Liver (tissue), 9 donors: ENCODE measurements around the gene ANO8. TPM values are rescaled to one million over a fixed set of nuclear protein-coding genes. Genes with fewer than 3 reads are reported as not detected.

ENCODE experiments used
- DNase-seq: peaks from one replicate; pipeline ENCODE4 v3.0.0-alpha.2; 2017; ENCODE audit warnings: low spot score
- H3K27ac ChIP-seq, 2 donors: one replicate each; pipeline ENCODE4 v1.7.0; 2013; ENCODE audit warnings: inconsistent platforms in 2 of 2, low read length in 2 of 2, control low read depth in 1 of 2, low read depth in 1 of 2, mild to moderate bottlenecking in 1 of 2
- H3K27me3 ChIP-seq, 4 donors: one replicate each; pipeline versions ENCODE4 v1.6.1 to v1.7.0; 2013; ENCODE audit warnings: low read length in 3 of 4, inconsistent platforms in 1 of 4, mild to moderate bottlenecking in 1 of 4, moderate library complexity in 1 of 4; ENCODE audit not compliant: control insufficient read depth in 4 of 4, insufficient read depth in 4 of 4
- H3K36me3 ChIP-seq, 4 donors: one replicate each; pipeline versions ENCODE4 v1.6.1 to v1.7.0; 2013; ENCODE audit warnings: low read length in 3 of 4, mild to moderate bottlenecking in 3 of 4, low read depth in 1 of 4, moderate library complexity in 1 of 4; ENCODE audit not compliant: control insufficient read depth in 4 of 4, insufficient read depth in 3 of 4
- H3K4me1 ChIP-seq, 4 donors: one replicate each; pipeline versions ENCODE4 v1.6.1 to v1.7.0; 2013; ENCODE audit warnings: low read length in 3 of 4, mild to moderate bottlenecking in 3 of 4, moderate library complexity in 1 of 4; ENCODE audit not compliant: control insufficient read depth in 4 of 4, insufficient read depth in 4 of 4
- H3K4me3 ChIP-seq, 3 donors: one replicate each; pipeline versions ENCODE4 v1.6.1 to v1.7.0; 2013; ENCODE audit warnings: low read length in 3 of 3, control low read depth in 1 of 3, low read depth in 1 of 3, mild to moderate bottlenecking in 1 of 3
- H3K9ac ChIP-seq, 2 donors: one replicate each; pipeline ENCODE4 v1.7.0; 2013; ENCODE audit warnings: low read length in 2 of 2, mild to moderate bottlenecking in 2 of 2, moderate library complexity in 2 of 2, control low read depth in 1 of 2, low read depth in 1 of 2
- H3K9me3 ChIP-seq, 4 donors: one replicate each; pipeline versions ENCODE4 v1.6.1 to v1.7.0; 2013; ENCODE audit warnings: low read length in 3 of 4; ENCODE audit not compliant: control insufficient read depth in 4 of 4
- EGR1 ChIP-seq, 2 donors: IDR thresholded peaks; 2 replicates each; pipeline ENCODE4 v1.6.1; 2016 to 2018; ENCODE audit warnings: antibody characterized with exemption in 2 of 2, low read depth in 2 of 2
- FOXA1 ChIP-seq: IDR thresholded peaks from 2 replicates; pipeline ENCODE4 v1.6.1; 2016; ENCODE audit warnings: antibody characterized with exemption
- FOXA2 ChIP-seq: IDR thresholded peaks from 2 replicates; pipeline ENCODE4 v1.6.1; 2016; ENCODE audit warnings: antibody characterized with exemption
- GABPA ChIP-seq, 2 donors: IDR thresholded peaks in 1 of 2; conservative IDR thresholded peaks in 1 of 2; 2 replicates each; pipeline ENCODE4 v1.6.1; 2016; ENCODE audit warnings: antibody characterized with exemption in 2 of 2, mild to moderate bottlenecking in 1 of 2, moderate library complexity in 1 of 2
- HNF4A ChIP-seq, 2 donors: conservative IDR thresholded peaks; 2 replicates each; pipeline ENCODE4 v1.6.1; 2016; ENCODE audit warnings: antibody characterized with exemption in 2 of 2, mild to moderate bottlenecking in 2 of 2
- HNF4G ChIP-seq: IDR thresholded peaks from 2 replicates; pipeline ENCODE4 v1.6.1; 2016; ENCODE audit warnings: antibody characterized with exemption
- JUND ChIP-seq, 2 donors: IDR thresholded peaks; 2 replicates each; pipeline ENCODE4 v1.6.1; 2016; ENCODE audit warnings: antibody characterized with exemption in 2 of 2
- NR2F2 ChIP-seq: IDR thresholded peaks from 2 replicates; pipeline ENCODE4 v1.6.1; 2016; ENCODE audit warnings: antibody characterized with exemption
- RAD21 ChIP-seq, 2 donors: IDR thresholded peaks; 2 replicates each; pipeline ENCODE4 v1.6.1; 2016; ENCODE audit warnings: antibody characterized with exemption in 2 of 2, mild to moderate bottlenecking in 2 of 2
- RXRA ChIP-seq, 2 donors: IDR thresholded peaks; 2 replicates each; pipeline ENCODE4 v1.6.1; 2017 to 2018; ENCODE audit warnings: antibody characterized with exemption in 2 of 2, mild to moderate bottlenecking in 1 of 2
- TAF1 ChIP-seq: conservative IDR thresholded peaks from 2 replicates; pipeline ENCODE4 v1.6.1; 2016; ENCODE audit warnings: antibody characterized with exemption, mild to moderate bottlenecking
- WGBS: extraction: QIAGEN DNeasy Blood & Tissue Kit; methylation state at CpG from one replicate; pipeline ENCODE4 v1.1.7; 2013; 5-methylcytosine and 5-hydroxymethylcytosine counted together
- polyA plus RNA-seq, 2 donors: library from polyadenylated mRNA; stranded (reverse) in 1 of 2; unstranded in 1 of 2; fragments of 200-250 nt in 1 of 2; fragments of >200 nt in 1 of 2; fragmentation: Nextera tagmentation in 1 of 2; extraction: Ambion mirVana in 1 of 2; gene quantifications; one replicate each; pipeline versions ENCODE4 v1.2.1 to v1.2.3, GENCODE V29; 2013 to 2015
- total RNA-seq, 2 donors: library from RNA; depleted of rRNA; stranded (reverse); fragments of >200 nt; gene quantifications; one replicate each; pipeline ENCODE4 v1.2.3, GENCODE V29; 2014
- TF ChIP-seq, protein P1 (sequence below): IDR thresholded peaks from 2 replicates; pipeline ENCODE4 v1.6.1; 2016; ENCODE audit warnings: antibody characterized with exemption
- TF ChIP-seq, protein P2 (sequence below): fragments of 150-350 bp; IDR thresholded peaks from 2 replicates; pipeline ENCODE4 v1.5.1; 2017; ENCODE audit warnings: improper control_type of control experiment, low read depth, low read length; ENCODE audit not compliant: missing input control
- TF ChIP-seq, protein P3 (sequence below): IDR thresholded peaks from 2 replicates; pipeline ENCODE4 v1.6.1; 2016; ENCODE audit warnings: antibody characterized with exemption
- TF ChIP-seq, protein P4 (sequence below): IDR thresholded peaks from 2 replicates; pipeline ENCODE4 v1.6.1; 2016; ENCODE audit warnings: antibody characterized with exemption
- donor health status: healthy.
- donor health status: healthy.
- donor health status: healthy.
- donor health status: healthy.
- donor health status: healthy.

Gene ANO8
- total and polyA plus RNA-seq, 4 donors: 0.75 to 5.8 (median 2.1) TPM

DNA sequence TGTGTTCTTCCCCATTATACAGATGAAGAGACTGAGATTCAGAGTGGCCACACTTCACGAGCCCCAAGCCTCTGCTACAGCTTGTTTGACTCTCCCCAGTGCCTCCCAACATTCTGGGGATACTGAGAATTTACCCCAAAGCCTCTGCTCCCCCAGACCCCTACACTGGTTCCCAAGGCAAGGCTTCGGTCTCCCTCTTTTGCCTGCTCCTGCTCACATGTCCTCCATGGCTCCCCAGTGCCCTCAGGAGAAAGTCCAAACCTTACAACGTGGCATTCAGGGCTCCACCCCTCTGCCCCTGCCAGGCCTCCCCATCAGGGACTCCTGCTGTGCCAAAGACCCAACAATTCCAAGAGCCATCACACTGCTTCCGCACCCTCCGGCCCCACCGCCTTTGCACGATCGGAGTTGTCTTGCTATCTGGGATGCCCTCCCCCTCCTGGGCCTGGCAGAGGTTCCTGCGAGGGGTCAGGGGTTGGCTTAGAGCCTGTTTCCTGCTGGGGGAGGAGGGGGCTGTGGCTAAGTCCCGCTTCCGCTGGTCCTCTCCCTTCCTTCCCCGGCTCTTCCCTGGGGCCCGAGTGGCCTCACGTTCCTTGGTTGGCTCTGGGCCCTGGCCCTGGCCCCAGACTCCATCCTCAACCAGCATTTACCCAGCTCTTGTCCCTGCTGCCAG, 18.1 kb upstream of the ANO8 start:
- TF ChIP-seq RAD21 (IDR thresholded peaks at IDR 0.05): no peak
- TF ChIP-seq NR2F2: peak; percentile 93
- DNase-seq: no peak
- H3K27me3 ChIP-seq: no peaks in the 10 kb centered on the region
- 53% methylated on average over 14 of the region's 14 CpGs for WGBS
- no peaks in the 10 kb centered on the region for H3K36me3 ChIP-seq
- no peak overlapping the region for H3K4me3 ChIP-seq
- no peaks in the 10 kb centered on the region for H3K4me1 ChIP-seq
- H3K9ac ChIP-seq: no peak overlapping the region
- no peak overlapping the region for H3K27ac ChIP-seq
- H3K9me3 ChIP-seq: no peaks in the 10 kb centered on the region

DNA sequence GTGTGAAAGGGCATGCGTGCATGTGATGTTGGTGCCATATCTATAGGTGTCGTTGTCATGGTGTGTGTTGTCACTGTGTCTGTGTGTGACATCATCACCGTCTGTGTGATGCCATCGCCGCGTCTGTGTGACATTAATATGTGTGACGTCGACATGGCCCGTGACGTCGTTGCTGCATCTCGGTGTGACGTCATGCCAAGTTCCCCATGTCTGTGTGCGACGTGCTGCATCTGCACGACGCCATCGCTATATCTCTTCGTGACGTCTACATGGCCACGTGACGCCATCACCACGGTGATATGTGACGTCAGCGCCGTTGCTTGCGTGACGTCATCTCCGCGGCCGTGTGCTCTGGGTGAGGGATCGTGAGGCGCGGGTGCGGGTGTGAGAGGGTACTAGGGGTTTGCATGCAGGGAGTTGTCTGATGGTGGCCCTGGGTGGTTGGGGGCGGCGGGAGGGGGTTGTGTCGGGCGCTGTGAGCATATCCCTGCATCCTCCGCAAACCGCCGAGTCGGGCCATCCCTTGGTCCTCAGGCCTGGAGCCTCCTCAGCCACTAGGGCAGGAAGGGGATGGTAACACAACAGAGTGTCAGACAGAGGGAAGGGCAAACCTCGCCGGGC, 17.3 kb upstream of the ANO8 start:
- DNase-seq: no peak
- no peaks in the 10 kb centered on the region for H3K9me3 ChIP-seq
- TF ChIP-seq, protein P1, sequence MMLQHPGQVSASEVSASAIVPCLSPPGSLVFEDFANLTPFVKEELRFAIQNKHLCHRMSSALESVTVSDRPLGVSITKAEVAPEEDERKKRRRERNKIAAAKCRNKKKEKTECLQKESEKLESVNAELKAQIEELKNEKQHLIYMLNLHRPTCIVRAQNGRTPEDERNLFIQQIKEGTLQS: no peak
- TF ChIP-seq TAF1 (no peak), HNF4A (conservative IDR thresholded peaks at IDR 0.05) (no peak), RXRA (IDR thresholded peaks at IDR 0.05) (no peak), FOXA1 (no peak), FOXA2 (no peak), GABPA (IDR thresholded peaks at IDR 0.05 in 1 of 2, conservative IDR thresholded peaks at IDR 0.05 in 1 of 2) (no peak), HNF4G (no peak), NR2F2 (no peak), JUND (IDR thresholded peaks at IDR 0.05) (no peak)
- no peaks in the 10 kb centered on the region for H3K4me1 ChIP-seq
- H3K36me3 ChIP-seq: no peaks in the 10 kb centered on the region
- WGBS: 88% methylated on average over 45 of the region's 45 CpGs
- no peak overlapping the region for H3K9ac ChIP-seq
- H3K27me3 ChIP-seq: no peaks in the 10 kb centered on the region
- no peak overlapping the region for H3K27ac ChIP-seq
- H3K4me3 ChIP-seq: no peak overlapping the region

DNA sequence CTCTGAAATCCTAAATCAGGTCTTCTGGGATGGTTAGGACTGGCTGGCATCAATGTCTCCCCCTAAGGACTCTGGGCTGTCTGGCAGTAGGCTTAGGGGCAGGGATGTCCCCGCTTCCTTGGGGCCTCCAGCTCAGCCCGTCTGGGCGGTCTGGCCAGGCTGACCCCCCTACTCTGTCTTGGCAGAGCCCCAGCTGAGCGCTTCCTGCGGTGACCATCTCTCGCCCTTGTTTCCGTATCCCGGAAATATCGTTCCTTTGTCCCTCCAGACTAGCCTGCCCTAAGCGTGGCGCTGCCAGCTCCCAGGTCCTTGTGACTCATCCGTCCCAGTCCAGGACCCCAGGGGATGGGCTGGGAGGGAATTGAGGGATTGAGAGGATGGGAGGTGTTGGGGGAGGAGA, 14.0 kb upstream of the ANO8 start:
- TF ChIP-seq NR2F2: peak; percentile 58
- TF ChIP-seq, protein P1: no peak
- Histone ChIP-seq H3K4me1 (no peaks in the 10 kb centered on the region), H3K27me3 (no peaks in the 10 kb centered on the region), H3K4me3 (no peak overlapping the region), H3K9me3 (no peaks in the 10 kb centered on the region), H3K36me3 (peaks cover 0 to 3% (median 0%) of the 10 kb centered on the region in 4 donors), H3K27ac (no peak overlapping the region), H3K9ac (no peak overlapping the region)
- WGBS: 12% methylated on average over 12 of the region's 12 CpGs
- DNase-seq: no peak

DNA sequence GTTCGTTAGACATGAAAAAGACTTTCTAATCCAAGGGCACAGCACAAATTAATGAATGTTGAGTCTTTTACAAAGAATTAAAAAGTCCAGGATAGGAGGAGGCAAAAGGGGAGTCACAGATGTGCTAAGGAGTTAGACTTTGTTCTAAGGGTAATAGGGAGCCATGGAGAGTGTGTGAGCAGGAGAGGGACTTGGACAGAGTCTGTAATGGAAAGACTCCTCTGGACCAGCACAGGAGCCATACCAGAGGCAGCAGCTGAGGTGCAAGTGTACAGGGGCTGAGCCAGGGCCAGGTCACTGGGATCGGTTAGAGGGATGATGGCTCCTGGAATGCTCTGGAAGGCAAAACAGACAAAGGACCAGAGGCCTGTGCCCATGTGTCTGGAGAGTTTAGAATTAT, 13.2 kb upstream of the ANO8 start:
- Histone ChIP-seq H3K36me3 (peaks cover 0 to 3% (median 0%) of the 10 kb centered on the region in 4 donors), H3K4me3 (no peak overlapping the region), H3K4me1 (no peaks in the 10 kb centered on the region), H3K27ac (peak overlapping the region in 1 of 2 donors; percentile 5), H3K27me3 (no peaks in the 10 kb centered on the region), H3K9ac (no peak overlapping the region), H3K9me3 (no peaks in the 10 kb centered on the region)
- 70% methylated on average over 2 of the region's 2 CpGs for WGBS
- no peak for DNase-seq
- TF ChIP-seq FOXA1: no peak
- TF ChIP-seq, protein P2, sequence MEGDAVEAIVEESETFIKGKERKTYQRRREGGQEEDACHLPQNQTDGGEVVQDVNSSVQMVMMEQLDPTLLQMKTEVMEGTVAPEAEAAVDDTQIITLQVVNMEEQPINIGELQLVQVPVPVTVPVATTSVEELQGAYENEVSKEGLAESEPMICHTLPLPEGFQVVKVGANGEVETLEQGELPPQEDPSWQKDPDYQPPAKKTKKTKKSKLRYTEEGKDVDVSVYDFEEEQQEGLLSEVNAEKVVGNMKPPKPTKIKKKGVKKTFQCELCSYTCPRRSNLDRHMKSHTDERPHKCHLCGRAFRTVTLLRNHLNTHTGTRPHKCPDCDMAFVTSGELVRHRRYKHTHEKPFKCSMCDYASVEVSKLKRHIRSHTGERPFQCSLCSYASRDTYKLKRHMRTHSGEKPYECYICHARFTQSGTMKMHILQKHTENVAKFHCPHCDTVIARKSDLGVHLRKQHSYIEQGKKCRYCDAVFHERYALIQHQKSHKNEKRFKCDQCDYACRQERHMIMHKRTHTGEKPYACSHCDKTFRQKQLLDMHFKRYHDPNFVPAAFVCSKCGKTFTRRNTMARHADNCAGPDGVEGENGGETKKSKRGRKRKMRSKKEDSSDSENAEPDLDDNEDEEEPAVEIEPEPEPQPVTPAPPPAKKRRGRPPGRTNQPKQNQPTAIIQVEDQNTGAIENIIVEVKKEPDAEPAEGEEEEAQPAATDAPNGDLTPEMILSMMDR: no peak
- TF ChIP-seq TAF1: no peak
- TF ChIP-seq JUND (IDR thresholded peaks at IDR 0.05): no peak
- TF ChIP-seq, protein P3, sequence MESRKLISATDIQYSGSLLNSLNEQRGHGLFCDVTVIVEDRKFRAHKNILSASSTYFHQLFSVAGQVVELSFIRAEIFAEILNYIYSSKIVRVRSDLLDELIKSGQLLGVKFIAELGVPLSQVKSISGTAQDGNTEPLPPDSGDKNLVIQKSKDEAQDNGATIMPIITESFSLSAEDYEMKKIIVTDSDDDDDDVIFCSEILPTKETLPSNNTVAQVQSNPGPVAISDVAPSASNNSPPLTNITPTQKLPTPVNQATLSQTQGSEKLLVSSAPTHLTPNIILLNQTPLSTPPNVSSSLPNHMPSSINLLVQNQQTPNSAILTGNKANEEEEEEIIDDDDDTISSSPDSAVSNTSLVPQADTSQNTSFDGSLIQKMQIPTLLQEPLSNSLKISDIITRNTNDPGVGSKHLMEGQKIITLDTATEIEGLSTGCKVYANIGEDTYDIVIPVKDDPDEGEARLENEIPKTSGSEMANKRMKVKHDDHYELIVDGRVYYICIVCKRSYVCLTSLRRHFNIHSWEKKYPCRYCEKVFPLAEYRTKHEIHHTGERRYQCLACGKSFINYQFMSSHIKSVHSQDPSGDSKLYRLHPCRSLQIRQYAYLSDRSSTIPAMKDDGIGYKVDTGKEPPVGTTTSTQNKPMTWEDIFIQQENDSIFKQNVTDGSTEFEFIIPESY: no peak
- no peak for TF ChIP-seq RAD21 (IDR thresholded peaks at IDR 0.05)
- TF ChIP-seq, protein P4, sequence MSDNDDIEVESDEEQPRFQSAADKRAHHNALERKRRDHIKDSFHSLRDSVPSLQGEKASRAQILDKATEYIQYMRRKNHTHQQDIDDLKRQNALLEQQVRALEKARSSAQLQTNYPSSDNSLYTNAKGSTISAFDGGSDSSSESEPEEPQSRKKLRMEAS: no peak
- TF ChIP-seq EGR1 (IDR thresholded peaks at IDR 0.05; ENCODE audit: low read depth in 2 of 2): no peak
- no peak for TF ChIP-seq NR2F2
